ENCODE results near the gene PRKAB2.
"Not testable (repeated sequence)": the region's sequence is repeated elsewhere in the genome, so short reads cannot be mapped to it uniquely, and the experiment has no call there.

The PRKAB2 gene

GRCh38 chr1:147117109-147117508, 55.2 kb downstream of the PRKAB2 start:
- Histone ChIP-seq H3K36me3 (ENCODE audit: insufficient read depth, insufficient read length, low read length) (no peaks in the 10 kb centered on the region), H3K27me3 (ENCODE audit: insufficient read depth, insufficient read length) (no peaks in the 10 kb centered on the region), H3K9me3 (ENCODE audit: insufficient read depth, low read length) (no peaks in the 10 kb centered on the region), H3K4me3 (ENCODE audit: insufficient read length, low read depth) (no peak overlapping the region), H3K9ac (ENCODE audit: insufficient read length, low read depth) (no peak overlapping the region), H3K4me1 (ENCODE audit: insufficient read depth, insufficient read length) (no peaks in the 10 kb centered on the region)
- no peak for TF ChIP-seq YY1 (IDR thresholded peaks at IDR 0.05; ENCODE audit: insufficient read depth, insufficient read length)
- no peak for DNase-seq (ENCODE audit: low read depth, low spot score)

- Histone ChIP-seq H3K27me3 (ENCODE audit: insufficient read depth, insufficient read length) (no peaks in the 10 kb centered on the region), H3K4me1 (ENCODE audit: insufficient read depth, insufficient read length) (no peaks in the 10 kb centered on the region), H3K9ac (ENCODE audit: insufficient read length, low read depth) (no peak overlapping the region), H3K4me3 (ENCODE audit: insufficient read length, low read depth) (no peak overlapping the region), H3K36me3 (ENCODE audit: insufficient read depth, insufficient read length, low read length) (no peaks in the 10 kb centered on the region), H3K9me3 (ENCODE audit: insufficient read depth, low read length) (no peaks in the 10 kb centered on the region)
- no peak for TF ChIP-seq ZNF274 (IDR thresholded peaks at IDR 0.05; ENCODE audit: low read depth, low read length)
- no peak for TF ChIP-seq YY1 (IDR thresholded peaks at IDR 0.05; ENCODE audit: insufficient read depth, insufficient read length)
- no peak for TF ChIP-seq SUZ12 (IDR thresholded peaks at IDR 0.05; ENCODE audit: extremely low read depth, insufficient read depth, insufficient read length)
- DNase-seq (ENCODE audit: low read depth, low spot score) = no peak
Observed at GRCh38 chr1:147115496-147115895, 56.8 kb downstream of the PRKAB2 start.

GRCh38 chr1:147115079-147115478, 57.2 kb downstream of the PRKAB2 start:
- H3K9me3 ChIP-seq (ENCODE audit: insufficient read depth, low read length); DNase-seq (ENCODE audit: low read depth, low spot score); H3K4me3 ChIP-seq (ENCODE audit: insufficient read length, low read depth); H3K27me3 ChIP-seq (ENCODE audit: insufficient read depth, insufficient read length); H3K36me3 ChIP-seq (ENCODE audit: insufficient read depth, insufficient read length, low read length); H3K4me1 ChIP-seq (ENCODE audit: insufficient read depth, insufficient read length); H3K9ac ChIP-seq (ENCODE audit: insufficient read length, low read depth): not testable (repeated sequence)

GRCh38 chr1:147114353-147114752, 57.9 kb downstream of the PRKAB2 start:
- not testable (repeated sequence) for H3K4me1 ChIP-seq (ENCODE audit: insufficient read depth, insufficient read length); H3K4me3 ChIP-seq (ENCODE audit: insufficient read length, low read depth); H3K27me3 ChIP-seq (ENCODE audit: insufficient read depth, insufficient read length); H3K9ac ChIP-seq (ENCODE audit: insufficient read length, low read depth); DNase-seq (ENCODE audit: low read depth, low spot score); H3K36me3 ChIP-seq (ENCODE audit: insufficient read depth, insufficient read length, low read length); H3K9me3 ChIP-seq (ENCODE audit: insufficient read depth, low read length)

- no peaks in the 10 kb centered on the region for H3K27me3 ChIP-seq (ENCODE audit: insufficient read depth, insufficient read length)
- TF ChIP-seq ZNF274 (IDR thresholded peaks at IDR 0.05; ENCODE audit: low read depth, low read length) = no peak
- no peak for TF ChIP-seq SUZ12 (IDR thresholded peaks at IDR 0.05; ENCODE audit: extremely low read depth, insufficient read depth, insufficient read length)
- TF ChIP-seq YY1 (IDR thresholded peaks at IDR 0.05; ENCODE audit: insufficient read depth, insufficient read length) = no peak
- H3K9me3 ChIP-seq (ENCODE audit: insufficient read depth, low read length) = no peaks in the 10 kb centered on the region
- no peak overlapping the region for H3K9ac ChIP-seq (ENCODE audit: insufficient read length, low read depth)
- H3K4me1 ChIP-seq (ENCODE audit: insufficient read depth, insufficient read length) = no peaks in the 10 kb centered on the region
- DNase-seq (ENCODE audit: low read depth, low spot score) = no peak
- no peaks in the 10 kb centered on the region for H3K36me3 ChIP-seq (ENCODE audit: insufficient read depth, insufficient read length, low read length)
- H3K4me3 ChIP-seq (ENCODE audit: insufficient read length, low read depth) = no peak overlapping the region
Observed at GRCh38 chr1:147111381-147112130, 60.7 kb downstream of the PRKAB2 start.

- Histone ChIP-seq H3K9me3 (ENCODE audit: insufficient read depth, low read length) (no peaks in the 10 kb centered on the region), H3K36me3 (ENCODE audit: insufficient read depth, insufficient read length, low read length) (no peaks in the 10 kb centered on the region), H3K4me3 (ENCODE audit: insufficient read length, low read depth) (no peak overlapping the region), H3K9ac (ENCODE audit: insufficient read length, low read depth) (no peak overlapping the region), H3K27me3 (ENCODE audit: insufficient read depth, insufficient read length) (no peaks in the 10 kb centered on the region), H3K4me1 (ENCODE audit: insufficient read depth, insufficient read length) (no peaks in the 10 kb centered on the region)
- no peak for DNase-seq (ENCODE audit: low read depth, low spot score)
- TF ChIP-seq YY1 (IDR thresholded peaks at IDR 0.05; ENCODE audit: insufficient read depth, insufficient read length) (no peak), ZNF274 (IDR thresholded peaks at IDR 0.05; ENCODE audit: low read depth, low read length) (no peak), SUZ12 (IDR thresholded peaks at IDR 0.05; ENCODE audit: extremely low read depth, insufficient read depth, insufficient read length) (no peak)
Observed at GRCh38 chr1:147110872-147111271, 61.4 kb downstream of the PRKAB2 start.

- Histone ChIP-seq H3K9me3 (ENCODE audit: insufficient read depth, low read length) (no peaks in the 10 kb centered on the region), H3K4me1 (ENCODE audit: insufficient read depth, insufficient read length) (no peaks in the 10 kb centered on the region), H3K4me3 (ENCODE audit: insufficient read length, low read depth) (no peak overlapping the region), H3K9ac (ENCODE audit: insufficient read length, low read depth) (no peak overlapping the region), H3K27me3 (ENCODE audit: insufficient read depth, insufficient read length) (no peaks in the 10 kb centered on the region), H3K36me3 (ENCODE audit: insufficient read depth, insufficient read length, low read length) (no peaks in the 10 kb centered on the region)
- no peak for TF ChIP-seq SUZ12 (IDR thresholded peaks at IDR 0.05; ENCODE audit: extremely low read depth, insufficient read depth, insufficient read length)
- TF ChIP-seq ZNF274 (IDR thresholded peaks at IDR 0.05; ENCODE audit: low read depth, low read length) = no peak
- no peak for TF ChIP-seq YY1 (IDR thresholded peaks at IDR 0.05; ENCODE audit: insufficient read depth, insufficient read length)
- no peak for DNase-seq (ENCODE audit: low read depth, low spot score)
Observed at GRCh38 chr1:147110434-147110833, 61.8 kb downstream of the PRKAB2 start.

GRCh38 chr1:147109762-147110161, 62.5 kb downstream of the PRKAB2 start:
- no peaks in the 10 kb centered on the region for H3K36me3 ChIP-seq (ENCODE audit: insufficient read depth, insufficient read length, low read length)
- no peaks in the 10 kb centered on the region for H3K4me1 ChIP-seq (ENCODE audit: insufficient read depth, insufficient read length)
- DNase-seq (ENCODE audit: low read depth, low spot score) = no peak
- H3K9me3 ChIP-seq (ENCODE audit: insufficient read depth, low read length) = no peaks in the 10 kb centered on the region
- H3K4me3 ChIP-seq (ENCODE audit: insufficient read length, low read depth) = no peak overlapping the region
- H3K27me3 ChIP-seq (ENCODE audit: insufficient read depth, insufficient read length) = no peaks in the 10 kb centered on the region
- no peak overlapping the region for H3K9ac ChIP-seq (ENCODE audit: insufficient read length, low read depth)
- TF ChIP-seq SUZ12 (IDR thresholded peaks at IDR 0.05; ENCODE audit: extremely low read depth, insufficient read depth, insufficient read length) (no peak), ZNF274 (IDR thresholded peaks at IDR 0.05; ENCODE audit: low read depth, low read length) (no peak), YY1 (IDR thresholded peaks at IDR 0.05; ENCODE audit: insufficient read depth, insufficient read length) (no peak)

Measured in NT2/D1 (cell line).